Renal cortical epithelial cell (primary cell): Measurements from ENCODE around the gene NPPC. TPM values are rescaled to one million over a fixed set of nuclear protein-coding genes. Genes with fewer than 3 reads are reported as not detected.
A peak's percentile ranks its signal among the peaks of the same experiment; 100 is the strongest.
"Not testable (repeated sequence)": the region's sequence is repeated elsewhere in the genome, so short reads cannot be mapped to it uniquely, and the experiment has no call there.

Source experiments
- DNase-seq: peaks from one replicate; pipeline ENCODE4 v3.0.0-alpha.2; 2011; ENCODE audit warnings: low read depth
- total RNA-seq: library from RNA; depleted of rRNA; stranded (reverse); fragments of >200 nt; gene quantifications from 2 replicates; pipeline ENCODE4 v1.2.3, GENCODE V29; 2014

Gene NPPC, protein sequence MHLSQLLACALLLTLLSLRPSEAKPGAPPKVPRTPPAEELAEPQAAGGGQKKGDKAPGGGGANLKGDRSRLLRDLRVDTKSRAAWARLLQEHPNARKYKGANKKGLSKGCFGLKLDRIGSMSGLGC
- 0.40 TPM in 1 of 2 replicates, not detected in the other for total RNA-seq

DNA sequence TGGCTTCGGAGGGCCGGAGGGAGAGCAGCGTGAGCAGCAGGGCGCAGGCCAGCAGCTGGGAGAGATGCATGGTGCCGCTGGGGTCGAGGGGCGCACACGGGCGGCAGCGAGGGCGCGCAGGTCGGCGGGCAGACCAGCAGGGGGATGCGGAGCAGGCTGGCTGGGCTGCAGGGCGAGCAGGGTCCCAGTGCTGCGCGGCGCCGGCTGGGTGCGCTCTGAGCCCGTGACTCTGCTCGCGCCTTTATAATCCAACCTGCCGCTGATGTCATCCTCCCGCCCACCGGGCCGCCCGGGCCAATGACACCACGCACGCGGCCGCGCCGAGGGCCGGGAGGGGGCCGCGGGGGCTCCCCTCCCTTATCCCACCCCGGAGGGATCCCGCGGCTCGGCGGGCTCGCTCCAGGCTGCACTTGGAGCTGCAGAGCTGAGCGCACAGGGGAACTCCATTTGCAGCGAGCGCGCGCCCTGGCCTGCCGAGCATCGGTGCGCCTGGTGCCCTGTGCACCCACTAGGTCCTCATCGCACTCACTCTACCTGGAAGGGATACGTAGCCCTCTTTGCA, at the start of gene NPPC:
TSS of gene NPPC (minus strand) at position 217 of the 562 bp plus-strand sequence. CDS start at position 70, 147 bp downstream.
- no peak for DNase-seq

DNA sequence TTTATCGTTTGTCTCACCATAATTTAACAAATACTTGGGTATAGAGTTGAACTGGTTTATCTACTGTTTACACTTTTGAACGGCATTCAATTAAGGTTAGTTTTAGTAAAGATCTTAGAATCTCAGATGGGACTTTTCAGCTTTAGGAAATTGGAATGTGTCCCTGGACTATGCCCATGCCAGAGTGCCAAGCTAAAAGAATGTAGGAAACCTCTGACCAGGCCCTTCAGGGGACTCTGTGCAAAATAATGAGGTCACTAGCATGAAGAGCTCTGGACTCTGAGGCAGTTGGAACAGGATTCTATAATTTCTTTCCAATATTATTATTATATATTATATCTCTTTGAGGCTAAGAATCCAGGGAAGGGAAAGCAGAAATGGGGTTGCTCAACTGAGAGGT, 48.8 kb upstream of the NPPC start:
- DNase-seq: no peak

GRCh38 chr2:231970461-231970860, 44.3 kb upstream of the NPPC start:
- DNase-seq: no peak

GRCh38 chr2:231968820-231969219, 42.6 kb upstream of the NPPC start:
- no peak for DNase-seq

DNA sequence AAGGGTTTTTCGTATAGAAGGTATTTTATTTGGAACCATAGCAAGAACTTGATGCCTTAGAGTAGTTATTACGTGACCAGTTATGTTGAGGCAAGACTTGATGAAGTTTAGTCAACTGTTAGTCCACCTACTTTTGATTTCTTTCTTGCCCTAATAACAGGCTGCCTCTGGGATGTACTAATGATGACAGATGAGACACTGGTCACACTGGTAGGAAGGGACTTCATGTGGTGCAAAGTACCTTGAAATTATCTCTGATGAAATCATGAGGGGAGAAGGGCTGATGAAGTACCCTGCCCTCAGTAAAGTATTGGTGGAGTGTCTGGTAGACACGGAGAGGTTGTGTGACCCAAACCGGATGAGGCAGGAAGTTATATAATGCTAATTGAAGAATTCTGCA, 40.7 kb upstream of the NPPC start:
- DNase-seq: no peak

GRCh38 chr2:231965102-231965501, 38.9 kb upstream of the NPPC start:
- DNase-seq: no peak

GRCh38 chr2:231961349-231962166, 35.4 kb upstream of the NPPC start, which contains the start of gene DIS3L2:
TSS of gene DIS3L2 (plus strand) at chr2:231961713. CDS start at chr2:232014928, 53,215 bp downstream.
- DNase-seq: peak; percentile 45

DNA sequence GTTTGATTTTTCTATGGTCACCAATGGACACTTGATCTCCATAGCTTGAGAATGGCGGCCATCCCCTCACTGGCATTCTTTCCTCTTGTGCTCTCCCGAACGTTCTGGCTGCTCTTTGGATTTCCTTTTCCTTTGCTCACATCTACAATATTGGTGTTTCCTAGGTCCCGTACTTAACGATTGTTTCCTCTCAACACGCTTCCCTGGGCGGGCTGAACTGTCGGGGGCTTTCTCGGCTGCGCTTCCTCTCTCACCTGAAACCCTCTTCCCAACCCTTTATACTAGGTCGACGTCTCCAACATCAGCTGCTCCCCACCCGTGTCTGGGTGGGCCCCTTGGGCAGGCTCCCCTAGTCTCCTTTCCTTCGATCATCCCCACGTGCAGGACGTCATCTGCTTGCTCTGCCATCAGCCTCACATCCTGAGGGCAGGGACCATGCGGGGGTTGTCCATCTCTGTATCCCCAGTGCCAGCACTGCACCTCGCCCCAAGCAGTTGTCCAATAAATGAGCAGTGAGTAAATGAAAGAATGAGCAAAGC, 34.7 kb upstream of the NPPC start:
- DNase-seq: no peak

- DNase-seq: no peak
Observed at GRCh38 chr2:231957913-231958763, 31.9 kb upstream of the NPPC start.

DNA sequence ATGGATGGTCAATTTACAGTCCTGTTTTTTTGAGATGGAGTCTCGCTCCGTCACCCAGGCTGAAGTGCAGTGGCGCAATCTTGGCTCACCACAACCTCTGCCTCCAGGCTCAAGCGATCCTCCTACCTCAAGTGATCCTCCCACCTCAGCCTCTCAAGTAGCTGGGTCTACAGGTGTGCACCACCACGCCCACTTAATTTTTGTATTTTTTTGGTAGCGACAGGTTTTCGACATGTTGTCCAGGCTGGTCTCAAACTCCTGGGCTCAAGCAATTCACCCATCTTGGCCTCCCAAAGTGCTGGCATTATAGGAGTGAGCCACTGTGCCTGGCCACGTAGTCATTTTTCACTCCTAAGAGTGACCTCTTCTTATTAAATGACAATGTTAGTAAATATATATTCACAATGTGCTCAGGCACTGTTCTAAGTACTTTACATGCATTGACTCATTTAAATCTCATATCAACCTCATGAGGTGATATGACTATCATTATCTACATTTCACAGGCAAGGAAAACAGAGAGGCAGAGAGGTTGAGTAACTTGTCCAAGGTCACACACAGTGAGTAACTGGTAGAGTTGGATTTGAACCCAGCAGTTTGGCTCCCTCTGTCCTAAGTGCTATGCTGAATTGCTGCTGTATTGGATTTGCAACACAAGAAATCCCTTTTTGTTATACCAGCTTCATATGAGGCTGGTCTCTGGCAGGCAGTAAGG, 29.7 kb upstream of the NPPC start:
- no peak for DNase-seq

GRCh38 chr2:231951452-231952035, 25.3 kb upstream of the NPPC start:
- no peak for DNase-seq

DNA sequence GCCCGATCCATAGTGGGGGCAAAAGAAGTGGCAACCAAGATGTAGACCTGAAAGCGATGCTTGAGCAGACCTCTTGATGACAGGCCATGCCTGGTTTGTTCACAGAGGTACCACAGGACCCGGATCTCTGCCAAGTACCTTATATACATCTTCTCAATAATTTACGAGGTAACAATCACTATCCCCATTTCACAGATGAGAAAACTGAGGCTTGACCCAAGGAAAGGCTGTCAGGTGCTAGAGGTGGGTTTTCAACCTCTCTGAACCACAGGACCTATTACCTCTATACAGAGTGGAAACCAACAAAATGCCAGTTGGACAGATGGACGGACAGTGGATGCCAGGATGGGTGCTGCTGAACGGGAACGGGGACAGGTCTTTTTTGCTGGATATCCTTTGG, 21.5 kb upstream of the NPPC start:
- no peak for DNase-seq

- not testable (repeated sequence) for DNase-seq
Observed at GRCh38 chr2:231947112-231947511, 20.9 kb upstream of the NPPC start.

DNA sequence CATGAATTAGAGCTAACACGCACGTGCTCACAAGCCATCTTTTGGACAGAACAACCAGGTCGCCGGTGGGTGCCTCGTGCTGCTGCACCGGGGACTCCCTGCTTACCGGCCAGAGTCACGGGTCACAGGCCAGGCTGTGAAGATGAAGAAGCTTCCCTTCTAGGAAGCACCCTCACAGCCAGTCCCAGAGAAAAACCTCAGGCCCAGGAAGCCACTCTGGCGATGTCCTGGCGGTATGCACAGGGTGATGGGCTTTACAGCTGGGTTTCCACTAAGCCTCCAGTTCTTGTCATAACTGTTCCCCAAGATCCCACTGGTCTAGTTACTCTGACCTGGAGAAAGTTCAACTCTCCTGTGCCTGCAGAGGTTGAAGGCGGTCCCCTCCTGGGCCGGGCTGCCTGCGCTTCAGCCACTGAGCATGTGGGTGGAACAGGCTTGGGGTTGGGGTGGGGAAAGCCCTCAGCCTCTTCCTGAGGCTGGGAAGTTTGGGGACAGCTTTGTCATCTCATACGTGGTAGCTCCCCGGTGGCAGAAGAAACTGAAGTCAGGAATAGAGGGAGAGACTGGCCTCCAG, 20.1 kb upstream of the NPPC start:
- no peak for DNase-seq

GRCh38 chr2:231942180-231942579, 16.0 kb upstream of the NPPC start:
- DNase-seq: no peak

- no peak for DNase-seq
Observed at GRCh38 chr2:231941673-231942072, 15.5 kb upstream of the NPPC start.

GRCh38 chr2:231940795-231941194, 14.6 kb upstream of the NPPC start:
- DNase-seq: no peak

DNA sequence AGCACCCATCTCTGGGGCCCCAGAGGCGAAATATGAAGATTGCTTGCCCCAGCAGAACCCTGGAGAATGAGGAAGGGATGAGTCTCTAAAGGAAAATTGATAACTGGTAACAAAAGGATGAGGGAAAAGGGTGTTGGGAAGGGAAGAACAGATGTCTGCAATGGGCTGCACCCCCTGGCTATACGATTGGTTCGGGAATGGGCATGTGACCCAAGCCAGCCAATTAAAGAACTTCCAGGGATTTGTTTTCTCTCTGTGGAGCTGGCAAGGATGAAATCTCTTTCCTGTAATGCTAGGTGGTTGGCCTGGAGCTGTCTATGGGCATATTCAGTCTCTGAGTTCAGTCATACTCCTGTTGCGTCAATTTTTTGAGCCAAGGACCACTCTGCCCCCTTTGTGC, 12.8 kb upstream of the NPPC start:
- DNase-seq: no peak

- no peak for DNase-seq
Observed at GRCh38 chr2:231937057-231937456, 10.9 kb upstream of the NPPC start.

DNA sequence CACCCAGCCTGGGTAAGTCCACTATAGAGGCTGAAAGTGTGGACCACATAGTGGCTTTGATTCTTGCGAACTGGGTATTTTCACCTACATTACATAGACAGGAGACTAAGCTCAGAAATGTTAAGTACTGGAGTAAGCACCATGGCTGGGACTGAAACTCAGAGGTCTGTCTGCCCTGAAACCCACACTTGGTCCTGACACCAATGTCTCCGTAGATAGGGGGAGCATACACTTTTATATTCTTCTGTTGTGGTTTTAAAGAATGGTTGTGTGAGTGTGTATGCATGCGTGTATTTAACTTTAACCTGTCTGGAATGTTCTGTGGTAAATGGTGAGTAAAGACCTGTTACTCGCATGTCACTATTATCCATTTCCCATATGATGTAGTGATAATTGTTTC, 10.3 kb upstream of the NPPC start:
- DNase-seq: peak; percentile 30
